DOHH2 (cell line): ENCODE data around the gene PRKN.

Experiments
- CTCF ChIP-seq: fragments of 200-600 bp; sonication (generic); IDR thresholded peaks from one replicate; pipeline ENCODE4 v1.5.1; 2014; ENCODE audit warnings: antibody characterized with exemption, mild to moderate bottlenecking, low read depth, low read length; ENCODE audit not compliant: poor library complexity, severe bottlenecking
- EZH2phosphoT487 ChIP-seq: fragments of 200-600 bp; sonication (generic); IDR thresholded peaks from 2 replicates; pipeline ENCODE4 v1.6.1; 2017; ENCODE audit warnings: borderline replicate concordance, mild to moderate bottlenecking, antibody characterized with exemption, low read length, moderate library complexity, mixed read lengths

GRCh38 chr6:162058281-162058875 lies 669.2 kb downstream of the PRKN start:
- TF ChIP-seq CTCF (no peak), EZH2phosphoT487 (no peak)
